GM19043 (cell line): ENCODE measurements around the gene APLF.
"Not testable (repeated sequence)": the region's sequence is repeated elsewhere in the genome, so short reads cannot be mapped to it uniquely, and the experiment has no call there.

Experiments used
- ATAC-seq: cut with Tn5 transposase; IDR thresholded peaks from one replicate; pipeline ENCODE4 v1.9.1; 2021; ENCODE audit warnings: low read depth; ENCODE audit not compliant: unreplicated experiment

Gene APLF

DNA sequence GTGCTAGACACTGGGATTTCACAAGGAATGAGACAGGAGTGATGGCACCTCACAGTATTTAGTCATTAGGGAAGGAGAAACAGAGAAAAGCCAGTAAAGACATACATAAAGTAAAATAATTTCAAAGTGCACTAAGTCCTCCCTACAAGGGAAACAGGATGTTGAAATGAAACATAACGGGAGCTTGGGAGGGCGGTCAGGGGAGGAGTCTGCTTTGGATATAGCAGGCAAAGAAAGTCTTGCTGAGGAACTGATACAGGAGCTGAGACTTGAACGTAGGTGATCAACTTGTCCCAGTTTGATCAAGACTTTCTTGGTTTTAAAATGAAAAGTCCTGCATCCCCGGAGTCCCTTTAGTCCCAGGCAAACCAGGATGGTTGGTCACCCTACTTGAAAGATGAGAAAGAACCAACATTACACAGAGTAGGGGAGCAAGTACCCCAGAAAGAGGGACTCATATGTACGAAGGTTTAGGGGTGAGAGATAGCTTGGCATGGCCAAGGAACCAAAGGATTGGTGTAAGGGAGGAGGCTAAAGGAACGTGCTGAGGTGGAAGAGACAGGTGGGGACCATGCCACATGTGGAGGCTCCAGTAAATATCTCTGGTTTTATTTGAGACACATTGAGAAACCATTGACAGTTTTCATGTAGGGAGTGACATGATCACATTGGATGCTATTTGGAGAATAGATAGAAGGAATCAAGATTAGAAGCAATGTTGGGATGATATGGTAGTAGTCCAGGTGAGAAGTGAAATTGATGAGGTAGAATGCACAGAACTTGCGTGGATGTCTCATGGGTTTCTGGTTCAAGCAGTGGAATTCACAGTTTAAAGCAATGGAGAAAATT is 28.7 kb upstream of the APLF start:
- no peak for ATAC-seq

DNA sequence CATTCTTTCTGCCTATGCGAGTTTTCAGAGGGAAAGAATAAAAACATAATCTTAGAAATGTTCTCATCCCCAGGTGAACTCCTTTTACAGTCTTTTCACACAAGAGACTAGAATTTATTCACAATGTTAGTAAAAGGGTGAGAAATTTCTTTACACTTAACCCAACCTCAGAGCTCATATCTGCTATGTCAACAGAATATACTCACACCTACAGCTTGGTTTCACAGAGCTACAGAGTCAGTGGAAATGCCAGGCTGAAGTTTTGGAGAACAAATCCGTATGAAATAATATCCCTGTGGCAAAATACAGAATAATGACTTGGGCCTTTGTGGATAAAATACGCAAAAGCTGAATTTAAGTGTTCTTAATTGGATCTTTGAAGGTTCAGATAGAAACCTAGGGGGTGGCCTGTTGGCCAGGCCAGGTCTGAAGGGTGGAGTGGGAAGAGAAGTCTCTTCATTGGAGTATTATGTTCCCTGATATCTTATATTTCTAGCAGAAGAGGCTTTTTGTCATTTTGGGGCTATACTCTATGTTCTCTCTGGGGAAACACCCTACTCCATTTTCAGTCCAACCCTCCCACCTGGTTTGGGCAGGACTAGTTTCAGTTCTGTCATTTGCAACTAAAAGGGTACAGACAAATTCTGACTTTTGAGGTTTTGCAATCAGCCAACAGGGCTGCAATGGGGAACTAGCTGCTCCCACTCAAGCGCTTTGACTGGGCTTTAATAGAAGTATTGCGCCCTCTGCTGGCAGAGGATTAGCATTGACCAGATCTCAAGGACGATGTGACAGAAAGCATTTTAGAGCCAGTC is 26.0 kb upstream of the APLF start:
- peak; percentile 99 for ATAC-seq

DNA sequence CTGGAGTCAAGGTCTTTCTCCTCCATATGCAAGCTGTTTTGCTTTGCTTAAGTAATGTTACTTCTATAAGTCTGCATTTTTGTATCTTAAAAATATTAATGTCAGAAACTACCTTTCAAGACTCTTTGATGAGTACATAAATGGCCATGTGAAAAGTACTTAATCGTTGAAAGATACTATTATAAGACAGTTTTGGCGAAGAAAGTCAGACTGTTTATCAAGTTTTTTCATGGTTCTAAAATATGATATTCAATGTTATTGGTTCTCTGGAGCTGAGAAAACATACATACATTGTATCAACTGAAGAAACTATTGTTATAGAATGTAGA is 25.4 kb upstream of the APLF start:
- ATAC-seq, result no peak

DNA sequence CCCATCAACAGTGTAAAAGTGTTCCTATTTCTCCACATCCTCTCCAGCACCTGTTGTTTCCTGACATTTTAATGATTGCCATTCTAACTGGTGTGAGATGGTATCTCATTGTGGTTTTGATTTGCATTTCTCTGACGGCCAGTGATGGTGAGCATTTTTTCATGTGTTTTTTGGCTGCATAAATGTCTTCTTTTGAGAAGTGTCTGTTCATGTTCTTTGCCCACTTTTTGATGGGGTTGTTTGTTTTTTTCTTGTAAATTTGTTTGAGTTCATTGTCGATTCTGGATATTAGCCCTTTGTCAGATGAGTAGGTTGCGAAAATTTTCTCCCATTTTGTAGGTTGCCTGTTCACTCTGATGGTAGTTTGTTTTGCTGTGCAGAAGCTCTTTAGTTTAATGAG is 21.0 kb upstream of the APLF start:
- not testable (repeated sequence) for ATAC-seq

DNA sequence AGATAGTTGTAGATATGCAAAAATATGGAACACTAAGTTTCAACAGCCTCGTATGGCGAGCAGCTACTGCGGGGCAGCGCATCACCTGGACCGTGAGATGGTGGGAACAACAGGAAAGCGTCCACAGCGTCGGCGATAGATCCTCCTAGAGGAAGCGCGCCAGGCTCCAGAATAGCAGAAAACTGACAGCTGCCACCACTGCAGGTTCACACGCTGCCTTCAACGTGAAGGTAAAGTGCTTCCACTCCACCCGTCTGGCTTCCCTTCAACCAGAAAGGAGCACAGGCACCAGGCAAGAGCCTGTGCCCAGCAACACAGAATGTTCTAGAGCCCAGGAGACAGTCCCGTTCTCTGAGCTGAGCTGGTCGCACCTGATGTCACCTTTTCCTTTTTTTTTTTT is 20.3 kb upstream of the APLF start:
- ATAC-seq, result no peak

DNA sequence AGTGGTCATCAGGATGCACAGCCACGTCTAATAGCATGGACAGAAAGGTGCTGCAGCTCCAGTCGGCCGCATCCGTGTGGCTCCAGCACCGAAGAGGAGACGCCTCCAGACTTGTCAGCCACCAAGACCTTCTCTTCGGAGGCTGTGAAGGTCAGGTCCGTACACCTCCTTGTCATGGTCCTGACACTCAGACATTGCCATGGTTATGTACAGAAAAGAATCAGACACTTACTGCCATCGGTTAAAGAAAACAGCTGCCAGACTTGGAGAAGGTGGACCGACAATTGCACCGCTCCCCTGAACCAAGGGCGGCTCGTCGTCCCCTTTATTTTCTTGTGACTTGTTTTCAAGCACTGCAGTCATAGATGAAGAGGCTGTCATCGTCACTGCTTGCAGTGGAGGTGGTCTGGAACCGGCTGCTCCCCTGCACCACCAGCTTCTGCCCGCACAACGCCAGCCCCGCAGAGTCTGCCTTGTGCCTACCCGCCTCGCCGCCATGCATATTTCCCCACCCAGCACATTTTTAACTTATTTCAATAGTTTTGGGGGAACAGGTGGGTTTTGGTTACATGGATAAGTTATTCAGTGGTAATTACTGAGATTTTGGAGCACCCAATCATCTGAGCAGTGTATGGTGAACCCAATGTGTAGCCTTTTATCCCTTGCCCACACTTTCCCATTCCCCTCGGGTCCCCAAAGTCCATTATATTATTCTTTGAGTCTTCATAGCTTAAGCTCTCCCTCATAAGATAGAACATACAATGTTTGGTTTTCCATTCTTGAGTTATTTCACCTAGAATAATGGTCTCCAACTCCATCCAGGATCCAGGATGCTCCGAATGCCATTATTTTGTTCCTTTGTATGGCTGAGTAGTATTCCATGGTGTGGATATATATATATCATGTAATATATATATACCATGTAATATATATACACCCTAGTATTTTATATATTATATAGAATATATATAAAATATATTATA is 18.4 kb upstream of the APLF start:
- ATAC-seq, result no peak

DNA sequence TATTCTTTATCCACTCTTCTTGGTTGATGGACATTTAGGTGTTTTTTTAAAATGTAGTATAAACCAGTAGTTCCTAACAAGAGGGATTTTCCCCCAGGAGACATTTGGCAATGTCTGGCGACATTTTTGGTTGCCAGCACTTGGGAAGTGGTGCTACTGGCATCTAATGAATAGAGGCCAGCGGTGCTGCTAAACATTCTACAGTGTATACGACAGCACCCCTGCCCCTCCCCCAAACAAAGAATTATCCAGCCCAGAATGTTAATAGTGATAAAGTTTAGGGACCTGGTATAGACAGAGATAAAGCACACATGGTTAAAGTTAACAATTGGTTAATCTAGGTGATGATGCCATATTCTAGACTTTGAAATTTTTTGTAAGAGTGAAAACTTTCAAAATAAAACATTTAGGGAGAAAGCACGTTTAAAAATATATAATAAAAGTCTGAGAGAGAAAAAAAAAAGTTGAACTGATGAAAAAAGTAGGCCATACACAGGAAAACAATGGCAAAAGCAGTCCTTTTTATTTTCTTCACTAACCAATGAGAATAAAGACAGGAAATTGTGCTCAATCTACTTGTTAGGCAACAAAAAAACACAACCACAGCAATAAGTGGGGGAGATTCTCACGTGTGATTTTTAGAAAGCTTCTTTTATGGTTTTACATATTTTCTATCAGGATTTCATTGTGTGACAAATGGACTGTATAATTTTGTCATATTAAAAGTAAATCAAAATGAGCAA is 15.1 kb upstream of the APLF start:
- no peak for ATAC-seq

DNA sequence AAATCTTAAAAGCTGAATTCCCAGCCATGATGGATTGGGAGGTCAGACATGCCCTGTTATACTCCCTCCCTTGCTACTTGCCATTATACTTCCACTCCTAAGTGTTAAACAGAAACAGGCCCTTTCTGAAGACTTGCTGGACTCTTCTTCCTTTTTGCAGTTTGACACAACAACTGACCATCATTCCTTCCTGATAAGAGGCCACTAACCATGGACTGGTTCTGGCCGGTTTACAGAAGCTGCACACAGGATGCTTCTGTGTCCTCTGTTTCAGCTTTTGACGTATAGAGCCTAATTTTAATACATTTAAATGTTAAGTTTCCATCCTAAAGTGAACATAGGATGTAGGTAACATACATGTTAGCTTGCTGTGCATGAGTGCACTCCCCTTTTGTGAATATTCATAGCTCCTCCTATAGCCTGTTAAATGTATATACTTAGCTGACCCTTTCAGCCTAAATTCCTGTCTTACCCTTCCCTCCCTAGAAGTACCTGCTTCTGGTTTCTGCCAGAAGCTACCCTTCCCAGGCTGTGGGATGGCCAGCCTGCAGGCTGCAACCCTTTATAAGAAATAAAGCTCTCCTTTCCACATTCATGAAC is 13.5 kb upstream of the APLF start:
- ATAC-seq, result no peak

DNA sequence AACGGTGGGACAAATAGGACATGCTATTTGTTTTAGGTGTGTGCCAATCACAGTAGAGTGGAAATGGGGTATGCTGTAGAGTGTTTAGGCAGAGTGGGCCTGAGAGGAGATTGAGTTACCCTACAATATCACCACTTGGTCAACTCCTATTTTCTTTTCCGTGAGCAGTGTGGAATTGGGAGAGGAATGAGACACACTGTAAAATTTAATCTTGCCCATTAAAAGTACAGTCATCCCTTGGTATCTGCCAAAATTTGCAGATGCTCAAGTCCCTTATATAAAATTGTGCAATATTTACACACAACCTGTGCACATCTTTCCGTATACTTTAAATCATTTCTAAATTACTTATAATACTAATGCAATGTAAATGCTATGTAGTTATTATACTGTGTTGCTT is 12.7 kb upstream of the APLF start:
- ATAC-seq, result no peak

DNA sequence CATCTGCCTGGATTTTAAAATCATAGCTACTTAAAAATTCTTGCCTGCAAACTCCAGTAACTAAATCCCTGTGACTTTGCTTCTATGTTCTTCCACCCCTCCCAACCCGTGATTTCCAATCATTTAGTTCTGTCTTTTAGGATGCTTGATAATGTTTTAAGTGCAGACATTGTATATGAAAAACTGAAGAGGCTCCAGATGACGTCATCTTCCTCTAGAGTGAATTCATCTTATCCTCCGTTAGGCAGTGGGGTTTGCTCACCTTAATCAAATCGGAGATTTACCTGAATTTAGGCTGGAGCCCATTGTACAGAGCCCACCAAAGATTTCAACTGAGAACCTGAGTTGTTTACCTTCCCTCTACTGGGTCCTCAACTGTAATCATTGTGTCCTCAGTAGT is 11.2 kb upstream of the APLF start:
- no peak for ATAC-seq

DNA sequence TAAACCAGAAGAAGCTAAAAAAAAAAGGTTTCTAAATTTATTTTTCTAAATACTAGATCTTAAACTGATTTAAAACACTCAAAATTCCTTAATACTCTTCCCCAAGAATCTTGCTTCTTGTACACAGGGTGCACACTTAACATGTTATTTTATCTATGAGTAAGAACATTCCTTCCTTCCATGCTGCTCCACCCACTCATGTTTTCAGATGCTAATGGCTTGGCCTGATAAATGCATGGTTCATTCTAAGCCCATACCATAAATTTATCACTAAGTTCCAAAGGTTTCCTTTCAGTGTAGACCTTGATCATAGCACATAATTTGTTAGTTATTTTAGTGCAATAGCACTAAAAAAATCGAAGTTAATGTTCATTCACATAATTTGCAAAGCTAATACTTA is 8.4 kb upstream of the APLF start:
- no peak for ATAC-seq

DNA sequence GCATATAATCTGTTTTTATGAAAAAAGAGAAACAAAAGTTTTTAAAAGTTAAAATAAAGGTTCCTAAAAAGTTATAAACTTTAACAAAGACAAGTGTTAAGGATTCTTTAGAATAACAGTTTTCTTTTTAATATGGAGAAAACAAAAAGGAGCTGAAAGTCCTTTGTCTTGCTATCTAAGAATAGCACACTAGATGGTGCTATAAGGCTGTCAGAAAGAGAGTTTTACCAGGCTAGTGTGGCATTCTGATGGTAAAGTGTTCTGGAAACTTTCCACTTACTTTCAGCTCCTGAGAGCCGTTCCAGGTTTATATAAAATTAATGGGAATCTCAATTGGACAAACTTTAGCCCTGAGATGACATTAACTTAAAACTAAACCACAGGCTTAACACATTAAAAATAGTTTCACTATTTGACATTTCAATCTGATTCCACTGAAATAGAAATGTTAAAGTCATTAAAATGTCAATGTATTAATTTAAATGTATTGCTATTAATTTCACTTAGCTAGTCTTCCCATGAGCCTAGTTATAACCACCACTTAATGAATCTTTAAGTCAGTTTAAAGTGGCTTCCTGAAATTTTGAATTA is 4.0 kb upstream of the APLF start:
- no peak for ATAC-seq

DNA sequence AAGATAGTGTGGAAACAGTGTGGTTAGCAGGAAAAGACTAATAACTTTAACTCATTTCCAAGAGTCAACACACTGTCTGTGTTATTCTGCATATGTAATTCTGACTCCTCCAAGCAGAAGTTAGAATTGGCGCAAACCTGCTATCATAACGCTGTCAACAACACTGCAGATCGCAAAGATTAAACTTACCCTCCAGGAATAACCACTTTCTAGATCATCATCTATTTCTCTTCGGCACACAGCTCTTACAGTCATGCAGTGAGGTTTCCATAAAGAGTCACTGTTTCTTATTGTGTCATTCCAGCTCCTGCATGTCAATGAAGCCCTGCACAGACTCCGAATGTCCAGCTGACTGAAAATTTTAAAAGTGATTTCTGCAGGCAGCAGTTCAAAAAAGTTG is 2.7 kb upstream of the APLF start:
- no peak for ATAC-seq

DNA sequence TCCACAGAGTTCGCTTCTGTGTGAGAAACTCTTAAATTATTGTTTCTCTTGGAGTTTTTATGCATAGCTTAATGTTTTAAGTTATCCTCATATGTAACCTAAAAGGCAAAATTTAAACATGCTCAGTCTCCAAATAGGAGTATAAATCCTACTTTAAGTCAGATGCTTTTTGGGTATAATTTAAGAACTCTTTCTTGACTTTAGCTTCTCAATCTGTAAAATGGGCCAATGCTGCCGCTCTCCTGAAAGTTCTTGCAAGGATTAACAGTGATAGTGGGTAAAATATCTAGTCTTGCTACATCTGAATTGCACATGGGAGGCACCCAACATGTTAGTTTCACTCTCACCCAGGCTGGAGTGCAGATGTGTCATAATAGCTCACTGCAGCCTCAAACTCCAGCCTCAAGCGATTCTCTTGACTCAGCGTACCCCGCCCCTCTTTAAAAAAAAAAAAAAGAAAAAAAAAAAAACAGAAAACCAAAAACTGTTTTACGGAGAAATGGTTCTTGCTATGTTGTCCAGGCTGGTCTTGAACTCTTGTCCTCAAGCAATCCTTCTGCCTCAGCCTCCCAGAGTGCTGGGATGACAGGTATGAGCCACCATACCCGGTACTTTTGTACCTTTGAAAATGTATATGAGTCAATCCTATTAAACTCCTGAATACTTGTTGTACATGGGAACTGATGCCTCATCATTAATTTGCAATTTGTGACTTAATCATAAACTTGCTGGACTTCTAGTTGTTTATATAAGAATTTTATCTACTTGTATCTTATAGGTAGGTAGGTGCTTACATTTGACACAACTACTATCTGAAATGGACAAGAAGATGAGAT is 2.1 kb upstream of the APLF start:
- ATAC-seq, result no peak

DNA sequence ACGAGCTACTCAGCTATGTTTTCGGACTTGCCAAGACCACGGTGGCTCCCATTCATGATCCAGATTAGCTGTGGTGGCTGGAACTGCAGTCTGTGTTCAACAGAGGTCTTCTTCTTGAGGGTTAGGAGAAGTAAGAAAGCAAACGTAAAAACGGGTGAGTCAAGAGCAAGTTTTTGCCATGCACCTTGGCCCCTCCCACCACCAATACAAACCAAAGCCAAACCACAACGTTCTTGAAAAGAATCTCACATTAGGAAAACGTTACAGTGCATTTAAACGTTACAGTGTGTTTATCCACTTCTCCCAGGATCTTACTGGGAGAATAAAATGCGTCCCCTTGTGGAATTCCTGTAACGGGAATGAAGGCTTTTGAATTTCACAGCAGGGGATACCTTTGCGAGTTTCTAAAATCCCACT is 1.0 kb upstream of the APLF start:
- ATAC-seq, result no peak

DNA sequence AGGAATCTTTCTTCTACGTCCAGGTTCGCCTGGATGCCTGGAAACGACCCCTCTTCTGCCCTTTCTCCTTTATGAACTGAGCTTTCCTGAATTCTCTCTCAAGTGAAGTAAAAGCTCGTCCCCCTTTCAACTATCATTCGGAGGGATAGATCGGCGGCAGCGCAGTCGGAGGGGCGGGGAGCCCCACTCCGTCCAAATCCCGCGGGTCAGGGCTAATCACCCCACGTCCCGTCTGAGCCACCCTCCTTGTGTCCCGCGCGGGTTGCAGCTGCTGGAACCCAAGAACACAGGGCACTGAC is 658 bp upstream of the APLF start:
- ATAC-seq, result peak; percentile 30

DNA sequence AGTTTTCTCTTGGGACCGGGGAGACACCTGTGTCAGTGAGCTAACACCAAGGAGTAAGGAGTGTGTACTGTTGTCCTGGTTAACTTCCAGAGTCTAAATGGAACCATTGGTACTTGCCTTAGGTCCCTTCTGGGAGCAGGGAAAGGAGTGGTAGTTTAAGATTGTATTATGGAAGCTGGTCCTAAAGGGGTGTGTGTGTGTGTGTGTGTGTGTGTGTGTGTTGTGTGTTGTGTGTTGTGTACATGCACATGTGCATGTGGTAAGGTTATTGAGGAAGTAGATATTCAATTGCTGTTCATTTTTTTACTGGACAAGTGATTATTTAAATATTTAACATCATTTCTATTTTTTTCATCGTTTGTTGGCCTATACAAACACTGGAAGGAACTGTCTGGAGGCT is 1.4 kb downstream of the APLF start:
- no peak for ATAC-seq

DNA sequence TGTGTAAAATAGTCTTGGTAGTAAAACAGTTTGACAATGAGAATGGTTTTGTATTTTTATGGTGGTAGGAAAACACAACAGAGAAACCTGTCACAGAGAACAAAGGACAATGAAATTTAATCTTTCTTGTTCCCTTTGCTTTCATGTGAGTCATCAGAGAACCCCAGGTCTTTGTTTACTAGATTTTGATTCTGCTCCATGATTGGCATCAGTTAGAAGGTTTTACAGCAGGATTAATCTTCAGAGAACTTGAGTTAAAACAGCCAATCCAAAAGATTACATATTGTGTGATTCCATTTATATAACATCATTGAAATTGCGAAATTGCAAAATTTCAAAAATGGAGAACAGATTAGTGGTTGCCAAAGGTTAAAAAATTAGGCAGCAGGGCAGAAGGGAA is 2.5 kb downstream of the APLF start:
- no peak for ATAC-seq

DNA sequence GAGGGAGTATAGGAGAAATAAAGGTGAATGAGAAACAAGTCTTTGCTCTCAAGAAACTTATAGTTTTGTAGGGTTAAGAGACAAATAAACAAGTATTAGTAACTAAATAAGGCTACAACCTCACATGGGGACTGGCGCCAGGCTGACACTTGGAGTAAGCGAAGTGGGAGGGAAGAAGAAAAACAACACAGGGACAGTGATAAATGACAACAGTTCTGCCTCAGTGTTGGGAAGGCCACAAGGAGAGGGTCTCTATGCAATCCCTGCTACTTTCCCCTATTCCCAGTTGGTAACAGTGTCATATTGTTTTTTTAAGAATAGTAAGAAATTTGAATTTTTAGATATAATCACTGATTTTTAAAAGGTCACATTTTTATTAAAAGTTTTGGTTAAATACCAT is 4.0 kb downstream of the APLF start:
- ATAC-seq, result no peak
